Right renal cortex interstitium (tissue), 3 donors: Measurements from ENCODE around the gene TRIM2. TPM values are rescaled to one million over a fixed set of nuclear protein-coding genes. Genes with fewer than 3 reads are reported as not detected.

ENCODE experiments used
- DNase-seq, 3 donors: peaks; one replicate each; pipeline ENCODE4 v3.0.0-alpha.2; 2013; ENCODE audit warnings: low read depth in 3 of 3, low spot score in 2 of 3
- polyA plus RNA-seq, 3 donors: library from polyadenylated mRNA; unstranded; fragments of 120-200 nt; gene quantifications; one replicate each; pipeline ENCODE4 v1.2.1, GENCODE V29; 2013; ENCODE audit not compliant: insufficient read length in 3 of 3

The TRIM2 gene
- polyA plus RNA-seq, 3 donors = 76.5 to 80.1 (median 79.4) TPM

- DNase-seq = no peak
Observed at GRCh38 chr4:153221783-153222706, 17.8 kb downstream of the TRIM2 start.

GRCh38 chr4:153222707-153223426 lies 18.6 kb downstream of the TRIM2 start:
- no peak for DNase-seq

- DNase-seq = no peak
Observed at GRCh38 chr4:153223427-153223801, 19.2 kb downstream of the TRIM2 start.

- DNase-seq = no peak
Observed at GRCh38 chr4:153223930-153224329, 19.7 kb downstream of the TRIM2 start.

- DNase-seq = no peak
Observed at GRCh38 chr4:153224474-153224873, 20.2 kb downstream of the TRIM2 start.

- no peak for DNase-seq
Observed at GRCh38 chr4:153227469-153228075, 23.3 kb downstream of the TRIM2 start.

- DNase-seq = no peak
Observed at GRCh38 chr4:153228512-153229140, 24.4 kb downstream of the TRIM2 start.

GRCh38 chr4:153229545-153229944 lies 25.3 kb downstream of the TRIM2 start:
- DNase-seq = no peak

GRCh38 chr4:153232768-153233167 lies 28.5 kb downstream of the TRIM2 start:
- no peak for DNase-seq

- no peak for DNase-seq
Observed at GRCh38 chr4:153233761-153234371, 29.6 kb downstream of the TRIM2 start.

- no peak for DNase-seq
Observed at GRCh38 chr4:153234885-153235284, 30.6 kb downstream of the TRIM2 start.

GRCh38 chr4:153238135-153238919 lies 34.1 kb downstream of the TRIM2 start:
- DNase-seq = no peak

GRCh38 chr4:153239409-153239808 lies 35.2 kb downstream of the TRIM2 start:
- no peak for DNase-seq

GRCh38 chr4:153241295-153241694 lies 37.1 kb downstream of the TRIM2 start:
- DNase-seq = no peak

- DNase-seq = no peak
Observed at GRCh38 chr4:153241970-153242838, 38.0 kb downstream of the TRIM2 start.

- DNase-seq = no peak
Observed at GRCh38 chr4:153242839-153243324, 38.6 kb downstream of the TRIM2 start.

- no peak for DNase-seq
Observed at GRCh38 chr4:153243468-153243867, 39.2 kb downstream of the TRIM2 start.

GRCh38 chr4:153244969-153245368 lies 40.7 kb downstream of the TRIM2 start:
- no peak for DNase-seq

- no peak for DNase-seq
Observed at GRCh38 chr4:153245775-153246174, 41.5 kb downstream of the TRIM2 start.
